ENCODE results near the gene SLC1A4.

- TF ChIP-seq ZNF37A (tag by site-specific recombination; IDR thresholded peaks at IDR 0.05) (no peak), ZNF398 (tag by site-specific recombination; IDR thresholded peaks at IDR 0.05) (peak; percentile 97), FEZF1 (tag by site-specific recombination; IDR thresholded peaks at IDR 0.05) (peak; percentile 40; the same call in 1 of the 2 replicates), ATF2 (tag by site-specific recombination; IDR thresholded peaks at IDR 0.05; ENCODE audit: low read depth) (no peak), ZSCAN23 (tag by site-specific recombination; IDR thresholded peaks at IDR 0.05) (no peak)
- TF ChIP-seq, protein P1, sequence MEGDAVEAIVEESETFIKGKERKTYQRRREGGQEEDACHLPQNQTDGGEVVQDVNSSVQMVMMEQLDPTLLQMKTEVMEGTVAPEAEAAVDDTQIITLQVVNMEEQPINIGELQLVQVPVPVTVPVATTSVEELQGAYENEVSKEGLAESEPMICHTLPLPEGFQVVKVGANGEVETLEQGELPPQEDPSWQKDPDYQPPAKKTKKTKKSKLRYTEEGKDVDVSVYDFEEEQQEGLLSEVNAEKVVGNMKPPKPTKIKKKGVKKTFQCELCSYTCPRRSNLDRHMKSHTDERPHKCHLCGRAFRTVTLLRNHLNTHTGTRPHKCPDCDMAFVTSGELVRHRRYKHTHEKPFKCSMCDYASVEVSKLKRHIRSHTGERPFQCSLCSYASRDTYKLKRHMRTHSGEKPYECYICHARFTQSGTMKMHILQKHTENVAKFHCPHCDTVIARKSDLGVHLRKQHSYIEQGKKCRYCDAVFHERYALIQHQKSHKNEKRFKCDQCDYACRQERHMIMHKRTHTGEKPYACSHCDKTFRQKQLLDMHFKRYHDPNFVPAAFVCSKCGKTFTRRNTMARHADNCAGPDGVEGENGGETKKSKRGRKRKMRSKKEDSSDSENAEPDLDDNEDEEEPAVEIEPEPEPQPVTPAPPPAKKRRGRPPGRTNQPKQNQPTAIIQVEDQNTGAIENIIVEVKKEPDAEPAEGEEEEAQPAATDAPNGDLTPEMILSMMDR (tag by site-specific recombination; IDR thresholded peaks at IDR 0.05), result peak; percentile 93
- TF ChIP-seq, protein P2, sequence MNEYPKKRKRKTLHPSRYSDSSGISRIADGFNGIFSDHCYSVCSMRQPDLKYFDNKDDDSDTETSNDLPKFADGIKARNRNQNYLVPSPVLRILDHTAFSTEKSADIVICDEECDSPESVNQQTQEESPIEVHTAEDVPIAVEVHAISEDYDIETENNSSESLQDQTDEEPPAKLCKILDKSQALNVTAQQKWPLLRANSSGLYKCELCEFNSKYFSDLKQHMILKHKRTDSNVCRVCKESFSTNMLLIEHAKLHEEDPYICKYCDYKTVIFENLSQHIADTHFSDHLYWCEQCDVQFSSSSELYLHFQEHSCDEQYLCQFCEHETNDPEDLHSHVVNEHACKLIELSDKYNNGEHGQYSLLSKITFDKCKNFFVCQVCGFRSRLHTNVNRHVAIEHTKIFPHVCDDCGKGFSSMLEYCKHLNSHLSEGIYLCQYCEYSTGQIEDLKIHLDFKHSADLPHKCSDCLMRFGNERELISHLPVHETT (tag by site-specific recombination; IDR thresholded peaks at IDR 0.05), result no peak
These were observed 626 bp upstream of the SLC1A4 start for GRCh38 chr2:64988420-64989125.

All from HEK293 (cell line).